ENCODE measurements around the gene SMIM3. TPM values are rescaled to one million over a fixed set of nuclear protein-coding genes. Genes with fewer than 3 reads are reported as not detected.

The SMIM3 gene
- total RNA-seq, 1 donor from 2014 or later = 15.2 TPM

DNA sequence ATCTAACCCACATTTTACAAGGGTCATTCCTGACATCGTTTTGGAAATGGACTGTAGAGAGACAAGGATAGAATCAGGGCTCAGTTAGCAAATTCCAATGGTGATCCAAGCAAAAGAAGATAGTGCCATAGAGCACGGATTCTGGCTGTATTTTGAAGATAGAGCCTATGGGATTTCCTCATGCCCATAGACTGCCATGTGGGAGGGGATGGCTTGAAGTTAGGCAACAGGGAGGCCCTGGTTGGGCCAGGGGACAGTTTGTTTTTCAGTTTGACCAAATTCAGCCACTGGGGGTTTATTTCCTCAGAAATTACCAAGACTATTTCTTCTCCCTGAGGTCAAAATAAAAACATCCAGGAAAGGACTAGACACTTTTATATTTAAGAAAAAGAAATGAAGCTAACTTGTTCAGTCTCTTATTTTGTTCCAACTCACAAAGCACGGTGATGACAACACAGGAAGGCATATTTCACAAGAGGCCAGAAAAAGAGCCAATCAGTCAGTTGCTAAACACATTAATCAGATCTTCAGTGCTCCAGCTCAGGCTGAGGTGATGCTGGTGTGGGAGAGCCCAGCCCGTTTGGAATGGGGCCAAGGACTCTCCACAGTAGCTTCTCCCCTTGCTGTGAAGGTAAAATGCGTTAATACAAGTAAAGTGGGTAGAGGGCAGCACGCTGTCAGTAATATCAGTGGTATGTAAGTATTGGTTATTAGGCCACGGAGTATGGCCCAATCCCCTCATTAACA lies 15.4 kb upstream of the SMIM3 start:
- intact Hi-C loops (cut with micrococcal nuclease) = no loop called here
- ATAC-seq = peak; percentile 34
- DNase-seq = peak; percentile 70

- ATAC-seq (peak; percentile 50), DNase-seq (no peak)
- intact Hi-C loops (cut with micrococcal nuclease) = no loop called here
Observed at GRCh38 chr5:150764530-150764929, 14.0 kb upstream of the SMIM3 start.

GRCh38 chr5:150765011-150765798 lies 13.4 kb upstream of the SMIM3 start:
- ATAC-seq (peak; percentile 18), DNase-seq (no peak)
- intact Hi-C loops (cut with micrococcal nuclease) = no loop called here

- ATAC-seq = no peak
- DNase-seq = no peak
- intact Hi-C loops (cut with micrococcal nuclease) = no loop called here
Observed at GRCh38 chr5:150765799-150766169, 12.8 kb upstream of the SMIM3 start.

DNA sequence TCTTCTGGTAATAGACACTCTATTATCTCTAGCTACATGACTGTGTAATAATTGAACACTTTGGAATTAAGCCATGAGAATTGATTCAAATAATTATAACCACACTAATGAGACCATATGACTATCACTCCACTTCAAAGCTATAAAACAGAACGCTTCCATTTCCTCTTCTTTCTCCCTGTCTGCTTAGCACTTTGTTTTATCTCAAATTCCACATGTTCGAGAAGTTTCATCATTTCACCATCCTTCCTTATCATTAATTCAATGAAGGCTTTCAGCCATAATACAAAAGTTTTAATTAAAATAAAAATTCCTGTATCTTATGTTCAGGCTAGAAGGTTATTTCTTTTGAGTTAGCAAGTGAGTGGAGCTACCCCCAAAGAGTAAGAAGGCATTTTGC lies 12.3 kb upstream of the SMIM3 start:
- ATAC-seq (no peak), DNase-seq (no peak)
- intact Hi-C loops (cut with micrococcal nuclease) = no loop called here

GRCh38 chr5:150771034-150771795 lies 7.3 kb upstream of the SMIM3 start:
- ATAC-seq (no peak), DNase-seq (no peak)
- intact Hi-C loops (cut with micrococcal nuclease) = no loop called here

DNA sequence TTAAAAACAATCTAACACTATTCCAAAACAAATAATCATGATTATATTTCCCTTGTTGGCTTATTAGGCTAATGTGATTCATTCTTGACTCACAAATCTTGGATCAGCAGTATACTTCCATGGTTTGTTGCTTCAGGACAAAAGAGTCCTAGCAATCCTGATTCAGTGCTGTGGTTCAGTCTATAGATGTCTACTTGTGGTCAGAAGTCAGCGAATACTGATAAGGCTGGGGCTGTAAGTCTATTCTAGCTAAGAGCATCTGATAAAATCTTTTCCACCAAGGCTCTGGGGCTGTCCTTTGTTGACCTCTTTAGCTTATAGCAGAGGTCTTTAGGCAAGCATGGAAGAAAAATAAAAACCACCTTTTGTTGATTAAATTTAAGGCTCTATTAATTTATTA lies 4.4 kb upstream of the SMIM3 start:
- intact Hi-C loops (cut with micrococcal nuclease) = no loop called here
- ATAC-seq (no peak), DNase-seq (no peak)

GRCh38 chr5:150777685-150778084 lies 872 bp upstream of the SMIM3 start:
- intact Hi-C loops (cut with micrococcal nuclease) = no loop called here
- no peak for ATAC-seq
- no peak for DNase-seq

- intact Hi-C loops (cut with micrococcal nuclease) = no loop called here
- no peak for ATAC-seq
- no peak for DNase-seq
Observed at GRCh38 chr5:150778088-150778516, 455 bp upstream of the SMIM3 start.

- no peak for DNase-seq
- intact Hi-C loops (cut with micrococcal nuclease) = no loop called here
- no peak for ATAC-seq
Observed at GRCh38 chr5:150779397-150780186, 1.0 kb downstream of the SMIM3 start.

DNA sequence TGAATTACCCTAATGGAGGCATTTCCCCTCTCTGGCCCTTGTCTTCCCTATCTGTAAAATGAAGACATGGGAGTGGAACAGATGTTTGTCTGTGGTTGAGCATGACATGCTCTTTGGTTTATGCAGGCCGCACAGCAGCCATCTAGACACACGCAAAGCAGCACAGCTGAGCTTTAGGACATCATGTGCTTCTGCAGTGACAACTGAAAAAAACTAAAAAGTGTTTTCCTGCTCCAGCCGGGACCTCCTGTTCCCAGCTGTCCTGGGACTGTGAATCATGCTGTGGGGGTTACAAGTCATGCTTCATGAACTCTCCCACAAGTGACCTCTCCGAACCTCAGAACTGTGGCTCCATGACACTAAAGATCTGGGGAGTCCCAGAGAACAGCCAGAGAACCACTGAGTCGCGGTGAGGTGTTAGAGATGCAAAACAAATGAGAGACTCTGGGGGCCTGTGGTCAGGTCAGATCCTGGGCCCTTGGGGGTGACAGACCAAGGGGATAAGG lies 1.7 kb downstream of the SMIM3 start:
- intact Hi-C loops (cut with micrococcal nuclease) = no loop called here
- DNase-seq = peak; percentile 51

DNA sequence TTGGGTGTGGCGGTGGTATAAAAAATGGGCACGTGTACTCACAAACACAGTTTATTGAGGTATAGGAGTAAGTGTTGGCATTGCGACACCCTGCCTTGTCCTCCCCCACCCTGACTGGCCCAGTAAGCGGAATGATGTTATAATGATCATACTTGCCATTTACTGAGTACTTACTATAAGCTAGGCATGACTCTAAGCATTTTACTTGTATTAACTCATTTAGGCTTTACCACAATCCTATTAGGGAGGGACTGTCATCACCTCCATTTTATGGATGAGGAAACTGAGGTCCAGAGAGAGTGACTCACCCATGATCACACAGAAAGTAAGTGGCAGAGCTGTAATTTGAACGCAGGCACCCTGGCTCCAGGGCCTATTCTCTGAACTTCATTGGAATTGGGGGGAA lies 2.3 kb downstream of the SMIM3 start:
- ATAC-seq (no peak), DNase-seq (no peak)
- intact Hi-C loops (cut with micrococcal nuclease) = no loop called here

More for the DNA sequence above, 1.7 kb downstream of the SMIM3 start:
- peak; percentile 23 for ATAC-seq

DNA sequence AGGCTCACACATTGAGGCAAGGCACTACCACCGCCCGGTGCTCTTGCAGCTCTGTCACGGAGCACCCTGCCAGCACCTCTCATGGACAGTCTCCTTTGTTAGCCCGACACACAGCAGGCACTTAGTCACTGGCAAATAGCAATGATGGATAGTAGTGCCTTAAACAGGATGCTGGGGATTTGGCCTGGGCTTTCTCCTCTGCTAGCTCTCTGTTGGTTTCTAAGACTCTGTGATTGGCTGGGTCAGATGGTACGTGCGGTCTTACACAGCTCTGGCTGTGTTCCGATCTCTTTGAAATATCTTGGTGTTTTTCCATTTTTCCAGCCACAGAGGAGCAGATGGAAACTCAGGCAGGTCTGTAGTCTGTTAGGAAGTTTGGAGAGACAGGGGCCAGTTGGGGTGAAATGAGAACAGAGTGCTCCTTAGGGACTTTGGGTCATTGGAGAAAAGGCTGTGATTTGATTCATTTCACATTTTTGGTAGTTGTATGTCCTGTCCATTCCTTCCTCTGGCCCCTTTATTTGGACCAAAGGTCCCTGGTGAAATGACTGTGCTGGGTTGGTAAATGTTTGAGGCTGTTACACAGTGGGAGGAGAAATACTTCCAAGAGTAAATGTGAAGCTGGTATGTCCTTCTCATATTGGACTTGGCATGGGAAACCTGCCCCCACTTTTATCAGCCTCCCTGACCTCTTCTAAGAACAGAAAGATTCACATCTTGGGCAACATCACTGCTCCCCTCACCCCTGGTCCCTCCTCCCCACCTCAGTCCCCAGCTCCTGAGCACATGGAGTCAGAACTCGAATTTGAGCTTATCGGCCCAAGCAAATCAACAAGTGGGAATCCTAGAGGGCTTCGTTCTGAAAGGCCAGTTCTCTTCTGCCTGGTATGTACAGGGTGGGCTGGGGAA lies 3.4 kb downstream of the SMIM3 start:
- peak; percentile 76 for DNase-seq
- ATAC-seq = peak; percentile 62
- intact Hi-C loops (cut with micrococcal nuclease) = no loop called here

- ATAC-seq = no peak
- intact Hi-C loops (cut with micrococcal nuclease) = no loop called here
- DNase-seq = no peak
Observed at GRCh38 chr5:150782850-150783249, 4.3 kb downstream of the SMIM3 start.

- ATAC-seq (peak; percentile 32), DNase-seq (peak; percentile 46)
- intact Hi-C loops (cut with micrococcal nuclease) = no loop called here
Observed at GRCh38 chr5:150783422-150783928, 4.9 kb downstream of the SMIM3 start.

DNA sequence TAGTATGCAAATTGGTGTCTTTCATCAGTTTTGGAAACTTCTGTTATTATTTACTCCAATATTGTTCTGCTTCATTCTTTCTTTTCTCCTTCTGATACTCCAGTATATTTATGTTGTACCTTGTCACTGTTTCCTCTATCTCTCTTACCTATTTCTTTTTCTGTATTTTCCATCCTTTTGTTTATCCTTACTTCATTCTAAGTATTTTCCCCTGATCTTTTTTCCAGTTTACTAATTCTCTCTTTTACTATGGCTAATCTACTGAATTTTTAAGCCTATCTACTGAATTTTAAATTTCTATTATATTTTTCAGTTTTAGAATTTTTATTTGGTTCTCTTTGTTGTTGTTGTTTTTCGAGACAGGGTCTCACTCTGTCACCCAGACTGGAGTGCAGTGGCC lies 7.4 kb downstream of the SMIM3 start:
- ATAC-seq (no peak), DNase-seq (no peak)
- intact Hi-C loops (cut with micrococcal nuclease) = no loop called here

- ATAC-seq (no peak), DNase-seq (no peak)
- intact Hi-C loops (cut with micrococcal nuclease) = no loop called here
Observed at GRCh38 chr5:150786876-150787275, 8.3 kb downstream of the SMIM3 start.

DNA sequence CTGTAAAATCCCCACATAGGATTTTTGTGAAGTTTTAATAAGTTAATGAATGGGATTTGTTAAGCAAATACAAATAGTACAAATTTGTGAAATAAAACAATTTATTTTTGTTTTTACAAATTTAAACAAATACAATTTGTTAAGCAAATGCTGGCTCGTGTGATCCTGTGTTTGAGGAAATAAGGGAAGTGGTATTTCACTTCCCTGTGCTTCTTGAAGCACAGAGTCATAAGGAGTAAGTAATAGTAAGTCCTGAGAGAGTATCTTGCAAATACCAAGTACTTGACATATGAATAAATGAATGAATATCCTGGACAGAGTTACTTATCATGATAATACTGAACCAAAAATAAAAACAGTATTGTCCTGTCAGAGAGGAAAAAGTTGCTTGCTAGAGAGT lies 9.1 kb downstream of the SMIM3 start:
- intact Hi-C loops (cut with micrococcal nuclease) = no loop called here
- ATAC-seq (no peak), DNase-seq (no peak)

Measured in left ventricle myocardium superior (tissue), 1 donor.